Hepatocyte (in vitro differentiated cells): ENCODE measurements around the gene MGMT. TPM values are rescaled to one million over a fixed set of nuclear protein-coding genes. Genes with fewer than 3 reads are reported as not detected.

Experiments used
- DNase-seq: peaks from one replicate; pipeline ENCODE4 v3.0.0-alpha.2; 2016; ENCODE audit warnings: low spot score
- H2AFZ ChIP-seq: fragments of 200-600 bp; sonication (generic); 2 replicates; pipeline ENCODE4 v1.6.0; 2016; ENCODE audit warnings: antibody characterized with exemption, mild to moderate bottlenecking
- H3K27ac ChIP-seq: fragments of 200-600 bp; sonication (generic); 2 replicates; pipeline ENCODE4 v1.5.1; 2016; ENCODE audit warnings: mild to moderate bottlenecking
- H3K27me3 ChIP-seq: fragments of 200-600 bp; sonication (generic); 2 replicates; pipeline ENCODE4 v1.6.1; 2016
- H3K36me3 ChIP-seq: fragments of 200-600 bp; sonication (generic); replicated peaks from 2 replicates; pipeline ENCODE4 v1.5.1; 2016; ENCODE audit warnings: low read depth; ENCODE audit not compliant: insufficient read depth
- H3K4me1 ChIP-seq: fragments of 200-600 bp; sonication (generic); 2 replicates; pipeline ENCODE4 v1.5.1; 2016; ENCODE audit warnings: mild to moderate bottlenecking, moderate library complexity; ENCODE audit not compliant: insufficient read depth
- H3K4me2 ChIP-seq: fragments of 200-600 bp; sonication (generic); 2 replicates; pipeline ENCODE4 v1.6.0; 2016
- H3K4me3 ChIP-seq: fragments of 200-600 bp; sonication (generic); 2 replicates; pipeline ENCODE4 v1.5.1; 2016; ENCODE audit warnings: mild to moderate bottlenecking
- H3K79me2 ChIP-seq: fragments of 200-600 bp; sonication (generic); 2 replicates; pipeline ENCODE4 v1.6.0; 2017; ENCODE audit warnings: mild to moderate bottlenecking
- H3K9me2 ChIP-seq: fragments of 200-600 bp; sonication (generic); replicated peaks from 2 replicates; pipeline ENCODE4 v1.6.0; 2017; ENCODE audit warnings: mild to moderate bottlenecking; ENCODE audit not compliant: insufficient read depth
- H3K9me3 ChIP-seq: fragments of 200-600 bp; sonication (generic); 2 replicates; pipeline ENCODE4 v1.5.1; 2016; ENCODE audit warnings: low read depth, mild to moderate bottlenecking
- H4K20me1 ChIP-seq: fragments of 200-600 bp; sonication (generic); 2 replicates; pipeline ENCODE4 v1.6.0; 2016; ENCODE audit warnings: mild to moderate bottlenecking; ENCODE audit not compliant: insufficient read depth, poor library complexity, severe bottlenecking
- EZH2 ChIP-seq: fragments of 200-600 bp; sonication (generic); IDR thresholded peaks from 2 replicates; pipeline ENCODE4 v1.6.1; 2016; ENCODE audit warnings: antibody characterized with exemption, mild to moderate bottlenecking, borderline replicate concordance
- EZH2phosphoT487 ChIP-seq: fragments of 200-600 bp; sonication (generic); IDR thresholded peaks from one replicate; pipeline ENCODE4 v1.6.1; 2018; ENCODE audit warnings: antibody characterized with exemption, mild to moderate bottlenecking, low read depth, moderate library complexity; ENCODE audit not compliant: unreplicated experiment, severe bottlenecking
- WGBS: methylation state at CpG from one replicate; pipeline ENCODE4 v1.1.6; 2016; ENCODE audit warnings: low lambda C conversion rate; ENCODE audit errors: missing lambda C conversion rate; 5-methylcytosine and 5-hydroxymethylcytosine counted together
- polyA plus RNA-seq: library from polyadenylated mRNA; unstranded; fragments of >200 nt; fragmentation: Nextera tagmentation; extraction: Ambion mirVana; gene quantifications from 2 replicates; pipeline ENCODE4 v1.2.1, GENCODE V29; 2016
- total RNA-seq: library from RNA; depleted of rRNA; stranded (reverse); fragments of >200 nt; gene quantifications from 2 replicates; pipeline ENCODE4 v1.2.3, GENCODE V29; 2014
- TF ChIP-seq, protein P1 (sequence below): fragments of 200-600 bp; sonication (generic); IDR thresholded peaks from 2 replicates; pipeline ENCODE4 v1.5.1; 2016; ENCODE audit warnings: antibody characterized with exemption, mild to moderate bottlenecking; ENCODE audit not compliant: poor library complexity

The MGMT gene
- total and polyA plus RNA-seq, 2 experiments from 2014 or later: 41.5 to 41.9 TPM

DNA sequence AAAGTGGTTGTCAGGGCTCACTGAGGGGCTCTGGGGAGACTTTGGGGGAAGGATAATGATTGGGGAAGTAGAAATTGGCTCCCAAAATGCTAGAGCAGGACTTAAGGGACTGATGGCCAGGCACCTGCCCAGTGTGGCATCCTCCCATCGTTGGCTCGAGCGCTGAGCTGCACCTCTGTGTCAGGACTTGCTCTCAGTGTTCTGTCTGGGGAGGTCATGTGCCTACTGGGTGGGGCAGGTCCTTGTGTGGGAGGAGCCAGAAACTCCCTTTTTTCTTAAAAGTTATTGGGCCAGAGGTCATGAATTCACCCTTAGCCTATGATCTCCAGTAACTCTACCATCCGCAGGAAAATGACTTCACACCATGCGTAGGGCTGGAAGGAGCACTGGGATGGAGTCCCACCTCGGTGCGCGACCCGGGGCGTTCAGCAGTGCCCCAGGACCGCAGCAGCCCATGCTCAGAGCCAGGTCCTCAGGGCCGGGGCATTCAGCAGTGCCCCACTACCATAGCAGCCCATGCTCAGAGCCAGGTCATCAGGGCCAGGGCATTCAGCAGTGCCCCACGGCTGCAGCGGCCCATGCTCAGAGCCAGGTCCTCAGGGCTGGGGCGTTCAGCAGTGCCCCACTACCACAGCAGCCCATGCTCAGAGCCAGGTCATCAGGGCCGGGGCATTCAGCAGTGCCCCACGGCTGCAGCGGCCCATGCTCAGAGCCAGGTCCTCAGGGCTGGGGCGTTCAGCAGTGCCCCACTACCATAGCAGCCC is 275.1 kb downstream of the MGMT start:
- Histone ChIP-seq H4K20me1 (no peaks in the 10 kb centered on the region), H2AFZ (no peak overlapping the region), H3K4me2 (no peak overlapping the region), H3K27ac (no peak overlapping the region), H3K4me1 (no peaks in the 10 kb centered on the region), H3K4me3 (no peak overlapping the region), H3K79me2 (no peaks in the 10 kb centered on the region), H3K27me3 (no peaks in the 10 kb centered on the region), H3K9me2 (no peaks in the 10 kb centered on the region), H3K9me3 (no peaks in the 10 kb centered on the region), H3K36me3 (no peaks in the 10 kb centered on the region)
- DNase-seq: no peak
- TF ChIP-seq, protein P1, sequence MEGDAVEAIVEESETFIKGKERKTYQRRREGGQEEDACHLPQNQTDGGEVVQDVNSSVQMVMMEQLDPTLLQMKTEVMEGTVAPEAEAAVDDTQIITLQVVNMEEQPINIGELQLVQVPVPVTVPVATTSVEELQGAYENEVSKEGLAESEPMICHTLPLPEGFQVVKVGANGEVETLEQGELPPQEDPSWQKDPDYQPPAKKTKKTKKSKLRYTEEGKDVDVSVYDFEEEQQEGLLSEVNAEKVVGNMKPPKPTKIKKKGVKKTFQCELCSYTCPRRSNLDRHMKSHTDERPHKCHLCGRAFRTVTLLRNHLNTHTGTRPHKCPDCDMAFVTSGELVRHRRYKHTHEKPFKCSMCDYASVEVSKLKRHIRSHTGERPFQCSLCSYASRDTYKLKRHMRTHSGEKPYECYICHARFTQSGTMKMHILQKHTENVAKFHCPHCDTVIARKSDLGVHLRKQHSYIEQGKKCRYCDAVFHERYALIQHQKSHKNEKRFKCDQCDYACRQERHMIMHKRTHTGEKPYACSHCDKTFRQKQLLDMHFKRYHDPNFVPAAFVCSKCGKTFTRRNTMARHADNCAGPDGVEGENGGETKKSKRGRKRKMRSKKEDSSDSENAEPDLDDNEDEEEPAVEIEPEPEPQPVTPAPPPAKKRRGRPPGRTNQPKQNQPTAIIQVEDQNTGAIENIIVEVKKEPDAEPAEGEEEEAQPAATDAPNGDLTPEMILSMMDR: no peak
- no peak for TF ChIP-seq EZH2
- no peak for TF ChIP-seq EZH2phosphoT487
- 95% methylated on average over 18 of the region's 19 CpGs for WGBS

DNA sequence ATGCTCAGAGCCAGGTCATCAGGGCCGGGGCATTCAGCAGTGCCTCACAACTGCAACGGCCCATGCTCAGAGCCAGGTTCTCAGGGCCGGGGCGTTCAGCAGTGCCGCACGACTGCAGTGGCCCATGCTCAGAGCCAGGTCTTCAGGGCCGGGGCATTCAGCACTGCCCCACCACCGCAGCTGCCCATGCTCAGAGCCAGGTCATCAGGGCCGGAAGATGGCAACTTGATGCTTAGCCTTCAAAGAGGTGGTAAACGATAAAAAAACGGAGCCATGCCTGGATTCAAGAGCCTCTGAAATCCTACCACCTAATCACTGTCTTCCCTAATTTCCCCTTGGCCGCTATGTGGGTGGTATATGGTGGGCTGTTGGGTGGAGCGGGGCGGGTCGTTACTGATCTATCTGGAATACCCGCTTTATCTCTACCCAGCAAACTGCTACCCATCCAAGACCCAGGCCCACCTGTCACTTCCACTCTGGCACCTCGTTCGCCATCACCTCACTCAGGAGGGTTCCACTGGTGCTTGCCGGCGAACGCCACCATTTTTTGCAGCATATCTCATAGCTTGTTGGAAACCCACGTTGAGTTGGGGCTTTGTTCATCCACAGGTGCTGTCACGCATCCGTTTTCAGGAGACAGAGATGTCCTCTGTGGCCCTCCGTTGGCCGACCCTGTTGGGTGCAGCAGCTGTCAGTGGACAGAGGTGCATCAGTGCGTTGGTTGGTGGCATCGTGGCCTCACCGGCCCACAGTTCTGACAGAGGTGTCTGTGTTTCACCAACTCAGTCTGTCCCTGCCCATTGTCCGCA is 275.9 kb downstream of the MGMT start:
- no peaks in the 10 kb centered on the region for H4K20me1 ChIP-seq
- no peaks in the 10 kb centered on the region for H3K9me2 ChIP-seq
- no peaks in the 10 kb centered on the region for H3K9me3 ChIP-seq
- no peaks in the 10 kb centered on the region for H3K4me1 ChIP-seq
- H3K27me3 ChIP-seq: no peaks in the 10 kb centered on the region
- no peak overlapping the region for H3K4me3 ChIP-seq
- DNase-seq: no peak
- no peaks in the 10 kb centered on the region for H3K36me3 ChIP-seq
- no peak overlapping the region for H2AFZ ChIP-seq
- H3K27ac ChIP-seq: no peak overlapping the region
- WGBS: 97% methylated on average over 30 of the region's 30 CpGs
- TF ChIP-seq, protein P1: no peak
- TF ChIP-seq EZH2phosphoT487 (no peak), EZH2 (no peak)
- no peak overlapping the region for H3K4me2 ChIP-seq
- H3K79me2 ChIP-seq: no peaks in the 10 kb centered on the region

DNA sequence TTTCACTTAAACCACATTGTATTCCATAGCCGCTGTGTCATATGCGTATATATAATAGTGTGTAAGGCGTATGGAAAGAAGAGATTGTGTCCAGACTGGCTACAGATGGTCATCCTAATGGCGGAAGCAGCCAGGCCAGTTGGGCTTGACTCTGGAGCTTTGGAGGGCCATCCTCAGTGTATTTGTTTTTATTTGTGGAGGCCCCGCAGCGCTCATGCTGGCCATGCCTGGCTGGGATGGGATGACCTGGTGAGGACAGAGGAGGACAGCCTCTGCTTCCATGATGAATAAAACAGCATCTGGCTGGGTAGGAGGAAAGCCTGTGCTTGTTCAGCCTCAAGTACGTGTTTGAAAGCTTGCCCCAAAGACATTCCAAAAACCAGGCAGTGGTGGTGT is 276.7 kb downstream of the MGMT start:
- WGBS: 95% methylated on average over 7 of the region's 7 CpGs
- no peak for DNase-seq
- H3K9me3 ChIP-seq: peaks cover 2% of the 10 kb centered on the region

More for the DNA sequence above, 276.7 kb downstream of the MGMT start:
- no peak overlapping the region for H3K27ac ChIP-seq
- H4K20me1 ChIP-seq: no peaks in the 10 kb centered on the region
- no peak overlapping the region for H3K4me3 ChIP-seq
- H3K4me1 ChIP-seq: no peaks in the 10 kb centered on the region
- no peak overlapping the region for H2AFZ ChIP-seq
- TF ChIP-seq EZH2: no peak
- TF ChIP-seq, protein P1: no peak
- no peak for TF ChIP-seq EZH2phosphoT487
- no peaks in the 10 kb centered on the region for H3K9me2 ChIP-seq
- no peaks in the 10 kb centered on the region for H3K36me3 ChIP-seq
- H3K27me3 ChIP-seq: no peaks in the 10 kb centered on the region
- no peaks in the 10 kb centered on the region for H3K79me2 ChIP-seq
- H3K4me2 ChIP-seq: no peak overlapping the region
